B cell (primary cell): ENCODE data around the gene UBE2G2. TPM values are rescaled to one million over a fixed set of nuclear protein-coding genes. Genes with fewer than 3 reads are reported as not detected.

ENCODE experiments used
- ATAC-seq: fragments of 200-7000 bp; cut with Tn5 transposase; one replicate; pipeline ENCODE4 v1.10.0; 2021; ENCODE audit warnings: low read depth, mild to moderate bottlenecking, moderate number of reproducible peaks, moderate library complexity
- CTCF ChIA-PET: fragments of 350-600 bp; sonication (Branson Sonifier 250); formaldehyde crosslinking; loops from one replicate; lab custom pipeline; 2021; ENCODE audit warnings: antibody characterized with exemption, inconsistent platforms; lab: Charles Lee
- POLR2A ChIA-PET: fragments of 350-600 bp; sonication (Branson Sonifier 250); formaldehyde crosslinking; loops from one replicate; lab custom pipeline; 2021; ENCODE audit warnings: antibody characterized with exemption; lab: Charles Lee
- DNase-seq: peaks from one replicate; pipeline ENCODE4 v3.0.0; 2013
- H2AFZ ChIP-seq: 2 replicates; pipeline ENCODE4 v1.6.1; 2012; ENCODE audit warnings: mild to moderate bottlenecking, low read depth, low read length; ENCODE audit not compliant: insufficient read depth, poor library complexity, severe bottlenecking
- H3K27ac ChIP-seq, 2 donors: 1 replicate in 1 of 2; 2 replicates in 1 of 2; pipeline ENCODE4 v1.5.1; 2012 to 2013; ENCODE audit warnings: low read length in 2 of 2, mild to moderate bottlenecking in 2 of 2, moderate library complexity in 1 of 2
- H3K27me3 ChIP-seq, 4 experiments: fragments of 200-600 bp in 1 of 4; sonication (generic) in 1 of 4; replicated peaks in 1 of 4; 1 replicate in 2 of 4; 2 replicates in 2 of 4; pipeline versions ENCODE4 v1.6.1 to v1.7.0; 2013 to 2016; ENCODE audit warnings: low read length in 3 of 4, mild to moderate bottlenecking in 2 of 4, mixed read lengths in 1 of 4, moderate library complexity in 1 of 4; ENCODE audit not compliant: insufficient read depth in 4 of 4, control insufficient read depth in 3 of 4; ENCODE audit errors: control extremely low read depth in 1 of 4
- H3K36me3 ChIP-seq, 2 experiments: replicated peaks in 1 of 2; 1 replicate in 1 of 2; 2 replicates in 1 of 2; pipeline versions ENCODE4 v1.6.1 to v1.7.1; 2013; ENCODE audit warnings: low read length in 1 of 2; ENCODE audit not compliant: insufficient read depth in 2 of 2, control insufficient read depth in 1 of 2; ENCODE audit errors: control extremely low read depth in 1 of 2, extremely low read depth in 1 of 2
- H3K4me1 ChIP-seq, 2 donors: fragments of 200-600 bp in 1 of 2; sonication (generic) in 1 of 2; 1 replicate in 1 of 2; 2 replicates in 1 of 2; pipeline versions ENCODE4 v1.5.1 to v1.6.1; 2013 to 2017; ENCODE audit warnings: low read length in 2 of 2; ENCODE audit not compliant: control insufficient read depth in 2 of 2, insufficient read depth in 2 of 2
- H3K4me2 ChIP-seq: replicated peaks from 2 replicates; pipeline ENCODE3; 2012; ENCODE audit warnings: mild to moderate bottlenecking, low read depth, low read length; ENCODE audit not compliant: poor library complexity, severe bottlenecking
- H3K4me3 ChIP-seq, 5 experiments: fragments of 200-600 bp in 1 of 5; sonication (generic) in 1 of 5; 1 replicate in 3 of 5; 2 replicates in 2 of 5; pipeline versions ENCODE4 v1.5.1 to v1.7.0; 2011 to 2016; ENCODE audit warnings: low read length in 4 of 5, mild to moderate bottlenecking in 4 of 5, low read depth in 2 of 5, control low read depth in 1 of 5, moderate library complexity in 1 of 5; ENCODE audit not compliant: insufficient read depth in 1 of 5; ENCODE audit errors: control extremely low read depth in 1 of 5, extremely low read depth in 1 of 5
- H3K79me2 ChIP-seq: fragments of 200-600 bp; sonication (generic); one replicate; pipeline ENCODE4 v1.6.0; 2016; ENCODE audit warnings: low read length; ENCODE audit not compliant: control insufficient read depth, insufficient read depth
- H3K9ac ChIP-seq: fragments of 200-600 bp; sonication (generic); 2 replicates; pipeline ENCODE4 v1.6.1; 2017; ENCODE audit warnings: mild to moderate bottlenecking, low read length, moderate library complexity
- H3K9me3 ChIP-seq, 3 donors: one replicate each; pipeline versions ENCODE4 v1.6.1 to v1.7.1; 2013; ENCODE audit warnings: low read length in 2 of 3; ENCODE audit not compliant: control insufficient read depth in 2 of 3, insufficient read depth in 1 of 3; ENCODE audit errors: control extremely low read depth in 1 of 3
- H4K20me1 ChIP-seq: 2 replicates; pipeline ENCODE4 v1.6.0; 2012; ENCODE audit warnings: mild to moderate bottlenecking, low read length; ENCODE audit not compliant: insufficient read depth, control insufficient read depth, poor library complexity, severe bottlenecking
- H3K27ac Mint-ChIP-seq: one replicate; pipeline ENCODE4 v1.8.0; 2021; ENCODE audit warnings: mixed read lengths
- H3K27me3 Mint-ChIP-seq: one replicate; pipeline ENCODE4 v1.8.0; 2021; ENCODE audit warnings: mixed read lengths
- H3K4me1 Mint-ChIP-seq: one replicate; pipeline ENCODE4 v1.8.0; 2021; ENCODE audit warnings: mixed read lengths
- H3K4me3 Mint-ChIP-seq: one replicate; pipeline ENCODE4 v1.8.0; 2021; ENCODE audit warnings: mixed read lengths
- H3K9me3 Mint-ChIP-seq: one replicate; pipeline ENCODE4 v1.8.0; 2022; ENCODE audit warnings: mixed read lengths; ENCODE audit not compliant: insufficient read depth
- CTCF ChIP-seq: fragments of 200-600 bp; IDR thresholded peaks from one replicate; pipeline ENCODE4 v1.8.0; 2022; ENCODE audit warnings: antibody characterized with exemption, mild to moderate bottlenecking
- EZH2 ChIP-seq: IDR thresholded peaks from 2 replicates; pipeline ENCODE4 v1.6.1; 2012; ENCODE audit warnings: borderline replicate concordance, low read depth, mild to moderate bottlenecking, moderate library complexity, low read length; ENCODE audit not compliant: insufficient read depth, poor library complexity, severe bottlenecking
- WGBS: methylation state at CpG from one replicate; pipeline ENCODE4 v1.1.5; 2013; ENCODE audit warnings: missing lambda C conversion rate; ENCODE audit not compliant: insufficient coverage; 5-methylcytosine and 5-hydroxymethylcytosine counted together
- intact Hi-C: fragments of 100-400 bp; cut with micrococcal nuclease; formaldehyde crosslinking; loops from one replicate; pipeline ENCODE4 v1.10.0; 2022
- polyA plus RNA-seq: library from polyadenylated mRNA; depleted of rRNA; stranded (reverse); fragments of >200 nt; gene quantifications from 2 replicates; pipeline ENCODE4 v1.2.3, GENCODE V29; 2012
- total RNA-seq, 2 donors: library from RNA; stranded (reverse); fragments of 120-200 nt in 1 of 2; gene quantifications; 1 replicate in 1 of 2; 2 replicates in 1 of 2; pipeline versions ENCODE4 v1.2.3 to v1.2.4, GENCODE V29; 2013 to 2022

The UBE2G2 gene
- total and polyA plus RNA-seq, 2 donors (not counting 1 experiment from before 2014, with no cell fraction given), result 96.4 to 109 TPM

GRCh38 chr21:44795342-44795741, 6.3 kb downstream of the UBE2G2 start:
- H3K4me3 Mint-ChIP-seq, result no peak overlapping the region

More at GRCh38 chr21:44795342-44795741, 6.3 kb downstream of the UBE2G2 start:
- H3K4me1 ChIP-seq, result peaks cover 17 to 26% of the 10 kb centered on the region in 2 donors
- Mint-ChIP-seq H3K27me3 (no peaks in the 10 kb centered on the region), H3K27ac (no peak overlapping the region), H3K9me3 (no peaks in the 10 kb centered on the region), H3K4me1 (peaks cover 41% of the 10 kb centered on the region)
- ChIA-PET POLR2A (no interaction called here), CTCF (interaction anchor here (0.7 to 1.1 kb wide), 2 partner anchors 285 to 342 kb away, joined by 3 read pairs; no protein-coding TSS in a partner anchor)
- H3K9ac ChIP-seq, result no peak overlapping the region
- no peak overlapping the region for H3K4me3 ChIP-seq
- intact Hi-C loops, result no loop called here
- H3K9me3 ChIP-seq, result no peaks in the 10 kb centered on the region
- no peaks in the 10 kb centered on the region for H3K27me3 ChIP-seq
- no peak for TF ChIP-seq EZH2
- no peak for TF ChIP-seq CTCF
- 100% methylated on average over 5 of the region's 11 CpGs for WGBS
- H3K79me2 ChIP-seq, result peaks cover 88% of the 10 kb centered on the region
- H4K20me1 ChIP-seq, result peaks cover 80% of the 10 kb centered on the region
- no peak overlapping the region for H2AFZ ChIP-seq
- peaks cover 0 to 45% of the 10 kb centered on the region in 2 experiments for H3K36me3 ChIP-seq
- no peak overlapping the region for H3K27ac ChIP-seq
- DNase-seq (no peak), ATAC-seq (no peak)
- no peak overlapping the region for H3K4me2 ChIP-seq
